Measurements from ENCODE around the gene RIPOR3. TPM values are rescaled to one million over a fixed set of nuclear protein-coding genes. Genes with fewer than 3 reads are reported as not detected.

RIPOR3 gene
- polyA plus RNA-seq, 1 donor from 2014 or later, result not detected

GRCh38 chr20:50668326-50668725 is 23.0 kb downstream of the RIPOR3 start:
- Histone ChIP-seq H2AFZ (ENCODE audit: low read depth, low read length) (no peak overlapping the region), H3K36me3 (ENCODE audit: insufficient read depth, low read length) (no peaks in the 10 kb centered on the region), H3K27ac (ENCODE audit: low read length) (no peak overlapping the region), H3K9ac (ENCODE audit: low read length) (no peak overlapping the region), H3K27me3 (ENCODE audit: insufficient read depth, low read depth, low read length) (no peaks in the 10 kb centered on the region), H3K9me2 (ENCODE audit: insufficient read depth, low read length) (no peaks in the 10 kb centered on the region), H4K20me1 (ENCODE audit: insufficient read depth) (no peaks in the 10 kb centered on the region), H3K79me2 (replicated peaks; ENCODE audit: insufficient read depth, low read length) (no peaks in the 10 kb centered on the region), H3K4me3 (ENCODE audit: low read length) (no peak overlapping the region), H3F3A (ENCODE audit: insufficient read depth, low read length, poor library complexity, severe bottlenecking) (no peaks in the 10 kb centered on the region), H3K9me3 (ENCODE audit: low read length) (no peaks in the 10 kb centered on the region), H3K4me2 (ENCODE audit: low read length) (no peak overlapping the region)
- TF ChIP-seq EP300 (conservative IDR thresholded peaks at IDR 0.05; ENCODE audit: poor library complexity, severe bottlenecking) (no peak), CTCF (IDR thresholded peaks at IDR 0.05; ENCODE audit: poor library complexity, severe bottlenecking) (no peak), SMC3 (conservative IDR thresholded peaks at IDR 0.05; ENCODE audit: poor library complexity) (no peak)

- Histone ChIP-seq H3K4me2 (ENCODE audit: low read length) (no peak overlapping the region), H2AFZ (ENCODE audit: low read depth, low read length) (no peak overlapping the region), H3K27me3 (ENCODE audit: insufficient read depth, low read depth, low read length) (no peaks in the 10 kb centered on the region), H3K4me3 (ENCODE audit: low read length) (no peak overlapping the region), H4K20me1 (ENCODE audit: insufficient read depth) (no peaks in the 10 kb centered on the region), H3K27ac (ENCODE audit: low read length) (no peak overlapping the region), H3K79me2 (replicated peaks; ENCODE audit: insufficient read depth, low read length) (no peaks in the 10 kb centered on the region), H3K9me3 (ENCODE audit: low read length) (no peaks in the 10 kb centered on the region), H3K36me3 (ENCODE audit: insufficient read depth, low read length) (no peaks in the 10 kb centered on the region), H3K9me2 (ENCODE audit: insufficient read depth, low read length) (no peaks in the 10 kb centered on the region), H3K9ac (ENCODE audit: low read length) (no peak overlapping the region), H3F3A (ENCODE audit: insufficient read depth, low read length, poor library complexity, severe bottlenecking) (no peaks in the 10 kb centered on the region)
- TF ChIP-seq POLR2AphosphoS5 (IDR thresholded peaks at IDR 0.05), result no peak
- TF ChIP-seq EP300 (conservative IDR thresholded peaks at IDR 0.05; ENCODE audit: poor library complexity, severe bottlenecking), result no peak
- TF ChIP-seq MXI1 (conservative IDR thresholded peaks at IDR 0.05; ENCODE audit: poor library complexity, severe bottlenecking), result no peak
- no peak for TF ChIP-seq REST (IDR thresholded peaks at IDR 0.05; ENCODE audit: borderline replicate concordance)
- TF ChIP-seq RAD21 (conservative IDR thresholded peaks at IDR 0.05), result no peak
- no peak for TF ChIP-seq TAF1 (IDR thresholded peaks at IDR 0.05; ENCODE audit: low read depth)
- TF ChIP-seq CTCF (IDR thresholded peaks at IDR 0.05; ENCODE audit: poor library complexity, severe bottlenecking), result no peak
- TF ChIP-seq SMC3 (conservative IDR thresholded peaks at IDR 0.05; ENCODE audit: poor library complexity), result no peak
- no peak for TF ChIP-seq EZH2 (IDR thresholded peaks at IDR 0.05; ENCODE audit: borderline replicate concordance, insufficient read depth, low read length, poor library complexity, severe bottlenecking)
These were observed 24.5 kb downstream of the RIPOR3 start for GRCh38 chr20:50666709-50667298.
